CD14-positive monocyte (primary cell): ENCODE results near the gene BANK1. TPM values are rescaled to one million over a fixed set of nuclear protein-coding genes. Genes with fewer than 3 reads are reported as not detected.

Source experiments
- DNase-seq, 3 donors: peaks; one replicate each; pipeline ENCODE4 v3.0.0-alpha.2; 2011 to 2022
- H2AFZ ChIP-seq: 2 replicates; pipeline ENCODE4 v1.6.0; 2012; ENCODE audit warnings: mild to moderate bottlenecking, low read depth, low read length, inconsistent platforms; ENCODE audit not compliant: insufficient read depth, poor library complexity, severe bottlenecking
- H3K27ac ChIP-seq, 2 donors: 1 replicate in 1 of 2; 2 replicates in 1 of 2; pipeline ENCODE4 v1.5.1; 2012 to 2013; ENCODE audit warnings: low read length in 2 of 2, control low read depth in 1 of 2, inconsistent platforms in 1 of 2, low read depth in 1 of 2, mild to moderate bottlenecking in 1 of 2
- H3K27me3 ChIP-seq, 2 donors: one replicate each; pipeline versions ENCODE4 v1.6.0 to v1.6.1; 2011 to 2013; ENCODE audit warnings: low read length in 2 of 2; ENCODE audit not compliant: control insufficient read depth in 2 of 2, insufficient read depth in 2 of 2
- H3K36me3 ChIP-seq, 2 donors: replicated peaks in 1 of 2; 1 replicate in 1 of 2; 2 replicates in 1 of 2; pipeline versions ENCODE4 v1.5.1 to v1.6.1; 2012 to 2013; ENCODE audit warnings: low read length in 2 of 2, control low read depth in 1 of 2, inconsistent platforms in 1 of 2, mild to moderate bottlenecking in 1 of 2; ENCODE audit not compliant: insufficient read depth in 2 of 2, control insufficient read depth in 1 of 2
- H3K4me1 ChIP-seq, 2 donors: 1 replicate in 1 of 2; 2 replicates in 1 of 2; pipeline versions ENCODE4 v1.5.1 to v1.6.1; 2012 to 2013; ENCODE audit warnings: low read length in 2 of 2, control low read depth in 1 of 2, inconsistent platforms in 1 of 2, mild to moderate bottlenecking in 1 of 2, moderate library complexity in 1 of 2; ENCODE audit not compliant: insufficient read depth in 2 of 2, control insufficient read depth in 1 of 2
- H3K4me2 ChIP-seq: replicated peaks from 2 replicates; pipeline ENCODE3; 2012; ENCODE audit warnings: low read length, moderate library complexity, mild to moderate bottlenecking; ENCODE audit not compliant: poor library complexity, severe bottlenecking; ENCODE audit errors: extremely low read depth
- H3K4me3 ChIP-seq, 3 experiments: fragments of 200-600 bp in 1 of 3; sonication (generic) in 1 of 3; replicated peaks in 1 of 3; 1 replicate in 2 of 3; 2 replicates in 1 of 3; pipeline ENCODE4 v1.5.1; 2011 to 2013; ENCODE audit warnings: low read length in 3 of 3, mild to moderate bottlenecking in 3 of 3, control low read depth in 2 of 3, low read depth in 2 of 3, inconsistent platforms in 1 of 3, moderate library complexity in 1 of 3
- H3K79me2 ChIP-seq: 2 replicates; pipeline ENCODE4 v1.6.0; 2012; ENCODE audit warnings: mild to moderate bottlenecking, control low read depth, inconsistent platforms, low read length, moderate library complexity; ENCODE audit not compliant: insufficient read depth
- H3K9ac ChIP-seq: 2 replicates; pipeline ENCODE4 v1.6.0; 2017; ENCODE audit warnings: low read length, mild to moderate bottlenecking; ENCODE audit not compliant: insufficient read depth, poor library complexity, severe bottlenecking
- H3K9me3 ChIP-seq, 2 donors: replicated peaks in 1 of 2; 1 replicate in 1 of 2; 2 replicates in 1 of 2; pipeline versions ENCODE4 v1.5.1 to v1.6.1; 2012 to 2013; ENCODE audit warnings: low read length in 2 of 2, control low read depth in 1 of 2; ENCODE audit not compliant: control insufficient read depth in 1 of 2, insufficient read depth in 1 of 2
- H4K20me1 ChIP-seq: 2 replicates; pipeline ENCODE4 v1.6.0; 2012; ENCODE audit warnings: mild to moderate bottlenecking, low read length, control low read depth, moderate library complexity; ENCODE audit not compliant: insufficient read depth
- H3K27ac Mint-ChIP-seq, 7 donors: one replicate each; pipeline ENCODE4 v1.8.0; 2020; ENCODE audit warnings: mild to moderate bottlenecking in 7 of 7, mixed read lengths in 7 of 7, moderate library complexity in 6 of 7, inconsistent platforms in 2 of 7
- H3K27me3 Mint-ChIP-seq, 3 donors: one replicate each; pipeline ENCODE4 v1.8.0; 2021 to 2022; ENCODE audit warnings: low read depth in 3 of 3, mild to moderate bottlenecking in 3 of 3, mixed read lengths in 3 of 3, moderate library complexity in 3 of 3, inconsistent platforms in 1 of 3
- H3K36me3 Mint-ChIP-seq, 2 donors: one replicate each; pipeline ENCODE4 v1.8.0; 2020; ENCODE audit warnings: mixed read lengths in 2 of 2, inconsistent platforms in 1 of 2, mild to moderate bottlenecking in 1 of 2
- H3K4me1 Mint-ChIP-seq: one replicate; pipeline ENCODE4 v1.8.0; 2020; ENCODE audit warnings: mild to moderate bottlenecking, mixed read lengths
- H3K4me3 Mint-ChIP-seq, 2 donors: one replicate each; pipeline ENCODE4 v1.8.0; 2020; ENCODE audit warnings: mild to moderate bottlenecking in 2 of 2, mixed read lengths in 2 of 2, moderate library complexity in 1 of 2
- H3K9me3 Mint-ChIP-seq, 7 donors: one replicate each; pipeline ENCODE4 v1.8.0; 2020 to 2022; ENCODE audit warnings: mixed read lengths in 7 of 7, mild to moderate bottlenecking in 6 of 7, moderate library complexity in 6 of 7, inconsistent platforms in 2 of 7
- WGBS: methylation state at CpG from one replicate; pipeline ENCODE4 v1.1.5; 2013; ENCODE audit warnings: missing lambda C conversion rate; ENCODE audit not compliant: insufficient coverage; 5-methylcytosine and 5-hydroxymethylcytosine counted together
- intact Hi-C, 2 donors: fragments of 100-400 bp; cut with micrococcal nuclease; formaldehyde crosslinking; loops; one replicate each; pipeline versions ENCODE4 v1.15.0 to v1.15.1; 2023
- polyA plus RNA-seq, 3 donors: library from polyadenylated mRNA; depleted of rRNA in 1 of 3; unstranded in 2 of 3; stranded (reverse) in 1 of 3; fragments of 300-500 nt in 2 of 3; fragments of >200 nt in 1 of 3; fragmentation: Illumina TruSeq in 2 of 3; gene quantifications; 1 replicate in 2 of 3; 2 replicates in 1 of 3; pipeline ENCODE4 v1.2.3, GENCODE V29; 2012 to 2021
- TF ChIP-seq, protein P1 (sequence below): fragments of 200-600 bp; IDR thresholded peaks from one replicate; pipeline ENCODE4 v1.8.0; 2022; ENCODE audit warnings: antibody characterized with exemption, mild to moderate bottlenecking

The BANK1 gene
- polyA plus RNA-seq, 3 donors: 2.6 to 5.2 (median 2.9) TPM

DNA sequence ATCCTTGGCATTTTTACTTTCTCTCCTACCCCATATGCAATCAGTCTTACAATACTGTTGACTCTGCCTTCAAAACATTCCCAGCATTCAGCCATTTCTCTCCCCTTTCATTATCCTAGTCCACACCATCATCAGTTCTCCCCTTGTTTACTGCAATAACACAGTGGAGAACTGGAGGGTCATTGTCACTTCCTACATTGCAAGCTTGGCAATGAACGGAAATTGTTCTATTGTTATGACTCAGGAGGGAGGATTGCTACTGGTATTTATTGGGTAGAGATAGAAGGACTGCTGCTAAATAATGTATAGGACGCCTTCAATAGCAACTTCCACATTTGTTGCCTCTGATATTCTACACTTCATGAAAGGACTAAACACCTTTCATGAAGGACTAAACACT lies 231.8 kb downstream of the BANK1 start:
- Histone ChIP-seq H3K4me1 (no peaks in the 10 kb centered on the region), H3K4me3 (no peak overlapping the region), H4K20me1 (no peaks in the 10 kb centered on the region), H3K27me3 (no peaks in the 10 kb centered on the region), H3K9ac (no peak overlapping the region), H3K9me3 (no peaks in the 10 kb centered on the region), H3K79me2 (no peaks in the 10 kb centered on the region), H3K36me3 (no peaks in the 10 kb centered on the region), H2AFZ (no peak overlapping the region), H3K27ac (no peak overlapping the region), H3K4me2 (no peak overlapping the region)
- peaks cover 0 to 5% of the 10 kb centered on the region in 2 donors for H3K36me3 Mint-ChIP-seq
- H3K9me3 Mint-ChIP-seq: peaks cover 0 to 2% (median 0%) of the 10 kb centered on the region in 7 donors
- no peak for DNase-seq
- no CpG with 5 or more reads among the region's 2 CpGs for whole genome bisulfite sequencing
- peaks cover 4% of the 10 kb centered on the region for H3K4me1 Mint-ChIP-seq
- no peak overlapping the region for H3K27ac Mint-ChIP-seq
- TF ChIP-seq, protein P1, sequence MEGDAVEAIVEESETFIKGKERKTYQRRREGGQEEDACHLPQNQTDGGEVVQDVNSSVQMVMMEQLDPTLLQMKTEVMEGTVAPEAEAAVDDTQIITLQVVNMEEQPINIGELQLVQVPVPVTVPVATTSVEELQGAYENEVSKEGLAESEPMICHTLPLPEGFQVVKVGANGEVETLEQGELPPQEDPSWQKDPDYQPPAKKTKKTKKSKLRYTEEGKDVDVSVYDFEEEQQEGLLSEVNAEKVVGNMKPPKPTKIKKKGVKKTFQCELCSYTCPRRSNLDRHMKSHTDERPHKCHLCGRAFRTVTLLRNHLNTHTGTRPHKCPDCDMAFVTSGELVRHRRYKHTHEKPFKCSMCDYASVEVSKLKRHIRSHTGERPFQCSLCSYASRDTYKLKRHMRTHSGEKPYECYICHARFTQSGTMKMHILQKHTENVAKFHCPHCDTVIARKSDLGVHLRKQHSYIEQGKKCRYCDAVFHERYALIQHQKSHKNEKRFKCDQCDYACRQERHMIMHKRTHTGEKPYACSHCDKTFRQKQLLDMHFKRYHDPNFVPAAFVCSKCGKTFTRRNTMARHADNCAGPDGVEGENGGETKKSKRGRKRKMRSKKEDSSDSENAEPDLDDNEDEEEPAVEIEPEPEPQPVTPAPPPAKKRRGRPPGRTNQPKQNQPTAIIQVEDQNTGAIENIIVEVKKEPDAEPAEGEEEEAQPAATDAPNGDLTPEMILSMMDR: no peak
- H3K4me3 Mint-ChIP-seq: no peak overlapping the region
- intact Hi-C loops: no loop called here
- no peaks in the 10 kb centered on the region for H3K27me3 Mint-ChIP-seq

DNA sequence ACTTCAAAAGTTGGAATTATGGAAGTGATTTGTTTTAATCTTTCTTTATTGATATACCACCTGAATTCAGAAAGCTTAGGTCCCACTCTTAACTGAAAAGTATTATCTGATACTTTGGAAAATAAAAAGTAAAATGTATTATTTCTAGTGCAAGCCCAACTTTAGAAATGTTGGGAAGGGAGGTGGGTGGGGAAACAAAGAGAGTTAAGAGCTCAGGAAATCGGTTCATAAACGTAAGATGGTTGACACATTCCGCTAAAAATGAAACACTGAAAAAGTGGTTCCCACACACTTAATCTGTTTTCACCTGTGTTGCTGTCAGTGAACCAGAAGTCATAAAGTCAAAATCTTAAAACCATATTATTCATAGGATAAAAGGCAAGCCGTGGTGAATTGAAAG lies 237.4 kb downstream of the BANK1 start:
- Histone ChIP-seq H3K4me3 (no peak overlapping the region), H3K9ac (no peak overlapping the region), H3K27ac (no peak overlapping the region), H3K4me1 (no peaks in the 10 kb centered on the region), H2AFZ (no peak overlapping the region), H3K36me3 (no peaks in the 10 kb centered on the region), H4K20me1 (no peaks in the 10 kb centered on the region), H3K9me3 (no peaks in the 10 kb centered on the region), H3K4me2 (no peak overlapping the region), H3K27me3 (no peaks in the 10 kb centered on the region), H3K79me2 (no peaks in the 10 kb centered on the region)
- peaks cover 0 to 5% (median 2%) of the 10 kb centered on the region in 7 donors for H3K9me3 Mint-ChIP-seq
- no peak overlapping the region for H3K27ac Mint-ChIP-seq
- H3K27me3 Mint-ChIP-seq: no peaks in the 10 kb centered on the region
- TF ChIP-seq, protein P1: no peak
- H3K4me3 Mint-ChIP-seq: no peak overlapping the region
- H3K36me3 Mint-ChIP-seq: peaks cover 0 to 5% of the 10 kb centered on the region in 2 donors
- intact Hi-C loops: no loop called here
- DNase-seq: no peak
- WGBS: no CpG with 5 or more reads among the region's 4 CpGs
- peaks cover 7% of the 10 kb centered on the region for H3K4me1 Mint-ChIP-seq
